Neural progenitor cell (in vitro differentiated cells): ENCODE results near the gene GALNT2.

ENCODE experiments used
- CTCF ChIP-seq: fragments of 200-600 bp; sonication (generic); IDR thresholded peaks from 2 replicates; pipeline ENCODE4 v1.5.1; 2017; ENCODE audit warnings: antibody characterized with exemption, mild to moderate bottlenecking
- EZH2 ChIP-seq: fragments of 200-600 bp; sonication (generic); IDR thresholded peaks from 2 replicates; pipeline ENCODE4 v1.6.1; 2017; ENCODE audit warnings: antibody characterized with exemption, mild to moderate bottlenecking, moderate library complexity
- EZH2phosphoT487 ChIP-seq: fragments of 200-600 bp; sonication (generic); IDR thresholded peaks from 2 replicates; pipeline ENCODE4 v1.6.1; 2017; ENCODE audit warnings: antibody characterized with exemption

- TF ChIP-seq CTCF (no peak), EZH2 (no peak), EZH2phosphoT487 (no peak)
Measured at GRCh38 chr1:230105245-230105753, 38.3 kb downstream of the GALNT2 start.
